HCT116 (cell line): ENCODE results near the gene SSR2. TPM values are rescaled to one million over a fixed set of nuclear protein-coding genes. Genes with fewer than 3 reads are reported as not detected.

Experiments used
- ATAC-seq: fragments of 200-7000 bp; cut with Tn5 transposase; 2 replicates; pipeline ENCODE4 v1.9.1; 2020; ENCODE audit warnings: mild to moderate bottlenecking, moderate library complexity
- BruUV-seq: library from RNA; stranded (reverse); fragments of 400-500 nt; replicated peaks from 2 replicates; lab custom pipeline; 2021; lab: Mats Ljungman, UMichigan
- CTCF ChIA-PET: fragments of 300-600 bp; sonication (Branson Sonifier 250); formaldehyde crosslinking; loops from one replicate; lab custom pipeline; 2021; ENCODE audit warnings: antibody characterized with exemption; lab: Charles Lee
- POLR2A ChIA-PET: fragments of 300-600, 350-600 bp; sonication (Branson Sonifier 250); formaldehyde crosslinking; loops from one replicate; lab custom pipeline; 2021; ENCODE audit warnings: antibody characterized with exemption; lab: Charles Lee
- RAD21 ChIA-PET, 2 experiments: fragments of 300-600 bp; sonication (Branson Sonifier 250); formaldehyde crosslinking; loops; one replicate each; lab custom pipeline; 2023; ENCODE audit warnings: low total read pairs in 2 of 2; ENCODE audit not compliant: uncharacterized antibody in 2 of 2, unreplicated experiment in 2 of 2, low non-redundant PET in 1 of 2; lab: Charles Lee
- DNase-seq: peaks from one replicate; pipeline ENCODE4 v3.0.0-alpha.2; 2010; ENCODE audit warnings: low read depth, low spot score
- H2AFZ ChIP-seq: fragments of 200-600 bp; shearing (Covaris generic), sonication (generic); 2 replicates; pipeline ENCODE4 v1.6.1; 2017; ENCODE audit warnings: low read depth, mixed run types, mixed read lengths, antibody characterized with exemption, low read length; ENCODE audit not compliant: poor library complexity, severe bottlenecking
- H3K27ac ChIP-seq: 2 replicates; pipeline ENCODE4 v1.5.1; 2012; ENCODE audit warnings: low read depth, low read length
- H3K27me3 ChIP-seq: fragments of 200-600 bp; sonication (generic); 2 replicates; pipeline ENCODE4 v1.6.1; 2016; ENCODE audit warnings: mixed run types, low read length, mixed read lengths; ENCODE audit not compliant: insufficient read depth
- H3K36me3 ChIP-seq, 2 experiments: fragments of 200-500 bp in 1 of 2; fragments of 200-600 bp in 1 of 2; sonication (Bioruptor generic) in 1 of 2; sonication (generic) in 1 of 2; 2 replicates each; pipeline versions ENCODE4 v1.5.1 to v1.6.1; 2014 to 2016; ENCODE audit warnings: low read length in 2 of 2, inconsistent platforms in 1 of 2, mixed read lengths in 1 of 2, mixed run types in 1 of 2; ENCODE audit not compliant: insufficient read depth in 2 of 2, control insufficient read depth in 1 of 2
- H3K4me1 ChIP-seq, 2 experiments: fragments of 200-600 bp in 1 of 2; sonication (generic) in 1 of 2; 2 replicates each; pipeline versions ENCODE4 v1.5.1 to v1.6.1; 2012 to 2017; ENCODE audit warnings: low read length in 2 of 2, inconsistent platforms in 1 of 2, mild to moderate bottlenecking in 1 of 2, mixed read lengths in 1 of 2, mixed run types in 1 of 2, moderate library complexity in 1 of 2; ENCODE audit not compliant: insufficient read depth in 2 of 2, control insufficient read depth in 1 of 2
- H3K4me2 ChIP-seq: fragments of 200-600 bp; sonication (generic); 2 replicates; pipeline ENCODE4 v1.6.1; 2017; ENCODE audit warnings: mixed run types, low read length, mixed read lengths
- H3K4me3 ChIP-seq, 2 experiments: fragments of 200-600 bp in 1 of 2; sonication (generic) in 1 of 2; replicated peaks in 1 of 2; 2 replicates each; pipeline ENCODE4 v1.5.1; 2011 to 2016; ENCODE audit warnings: low read length in 2 of 2, control low read depth in 1 of 2, low read depth in 1 of 2, mild to moderate bottlenecking in 1 of 2, mixed read lengths in 1 of 2, mixed run types in 1 of 2
- H3K79me2 ChIP-seq: fragments of 200-600 bp; sonication (generic); 2 replicates; pipeline ENCODE4 v1.6.1; 2017; ENCODE audit warnings: mild to moderate bottlenecking, mixed run types, low read length, moderate library complexity, mixed read lengths; ENCODE audit not compliant: insufficient read depth
- H3K9ac ChIP-seq: fragments of 200-600 bp; sonication (generic); 2 replicates; pipeline ENCODE4 v1.6.1; 2016; ENCODE audit warnings: low read length, mixed read lengths
- H3K9me2 ChIP-seq: fragments of 200-600 bp; sonication (generic), shearing (Covaris generic); 2 replicates; pipeline ENCODE4 v1.6.1; 2017; ENCODE audit warnings: mixed run types, mild to moderate bottlenecking, moderate library complexity; ENCODE audit not compliant: insufficient read depth
- H3K9me3 ChIP-seq, 2 experiments: fragments of 200-500 bp in 1 of 2; fragments of 200-600 bp in 1 of 2; sonication (Bioruptor generic) in 1 of 2; sonication (generic) in 1 of 2; 2 replicates each; pipeline ENCODE4 v1.6.1; 2014 to 2017; ENCODE audit warnings: low read length in 2 of 2, mixed read lengths in 2 of 2, inconsistent platforms in 1 of 2, low read depth in 1 of 2, mild to moderate bottlenecking in 1 of 2, mixed run types in 1 of 2, moderate library complexity in 1 of 2; ENCODE audit not compliant: control insufficient read depth in 1 of 2, insufficient read depth in 1 of 2
- H4K20me1 ChIP-seq: fragments of 200-600 bp; sonication (generic), shearing (Covaris generic); 2 replicates; pipeline ENCODE4 v1.6.1; 2017; ENCODE audit warnings: mixed run types, mild to moderate bottlenecking, moderate library complexity; ENCODE audit not compliant: insufficient read depth
- CBX3 ChIP-seq: IDR thresholded peaks from 2 replicates; pipeline ENCODE4 v1.6.1; 2012; ENCODE audit warnings: low read depth
- CTCF ChIP-seq, 3 experiments: fragments of 200-600 bp in 1 of 3; sonication (generic) in 1 of 3; IDR thresholded peaks in 2 of 3; conservative IDR thresholded peaks in 1 of 3; 2 replicates each; pipeline ENCODE4 v1.5.1; 2012 to 2017; ENCODE audit warnings: low read depth in 2 of 3, low read length in 2 of 3, antibody characterized with exemption in 1 of 3, borderline replicate concordance in 1 of 3, control low read depth in 1 of 3, mild to moderate bottlenecking in 1 of 3, mixed read lengths in 1 of 3, mixed run types in 1 of 3, moderate library complexity in 1 of 3; ENCODE audit not compliant: insufficient read depth in 1 of 3
- JUND ChIP-seq: IDR thresholded peaks from 2 replicates; pipeline ENCODE4 v1.6.1; 2012
- POLR2A ChIP-seq: IDR thresholded peaks from 2 replicates; pipeline ENCODE4 v1.7.0; 2011; ENCODE audit warnings: borderline replicate concordance; ENCODE audit not compliant: insufficient read depth, insufficient read length; ENCODE audit errors: extremely low read depth
- POLR2AphosphoS5 ChIP-seq: IDR thresholded peaks from 2 replicates; pipeline ENCODE4 v1.6.1; 2011; ENCODE audit warnings: mild to moderate bottlenecking, low read depth, low read length, moderate library complexity
- TCF7L2 ChIP-seq: IDR thresholded peaks from 2 replicates; pipeline ENCODE4 v1.7.0; 2011; ENCODE audit warnings: borderline replicate concordance, inconsistent platforms; ENCODE audit not compliant: insufficient read depth, insufficient read length; ENCODE audit errors: extremely low read depth
- ZFX ChIP-seq: fragments of 450-650 bp; IDR thresholded peaks from 2 replicates; pipeline ENCODE4 v1.6.1; 2017
- ZNF274 ChIP-seq: fragments of 200-500 bp; sonication (Bioruptor generic); IDR thresholded peaks from 2 replicates; pipeline ENCODE4 v1.6.1; 2014; ENCODE audit warnings: mild to moderate bottlenecking, low read depth, low read length, inconsistent platforms
- intact Hi-C: fragments of 100-400 bp; cut with micrococcal nuclease; formaldehyde crosslinking; loops from 2 replicates; pipeline ENCODE4 v1.10.0; 2022
- total RNA-seq: library from RNA; stranded (reverse); gene quantifications from one replicate; pipeline ENCODE4 v1.2.1, GENCODE V29; 2021; ENCODE audit not compliant: unreplicated experiment

The SSR2 gene
- total RNA-seq, 1 experiment from 2014 or later, result 153 TPM

- H2AFZ ChIP-seq, result no peak overlapping the region
- H3K79me2 ChIP-seq, result no peaks in the 10 kb centered on the region
- no peak overlapping the region for H3K27ac ChIP-seq
- intact Hi-C loops, result loop anchor here (10.0 kb wide), 1 partner anchor 62 kb away; the partner anchor contains the start of gene RAB25
- 0 out of 2 replicates have a peak, but pooled peaks have one; percentile 19 for ATAC-seq
- H3K36me3 ChIP-seq, result no peaks in the 10 kb centered on the region
- TF ChIP-seq JUND, result no peak
- no peak for TF ChIP-seq ZFX
- TF ChIP-seq TCF7L2, result no peak
- no peak for TF ChIP-seq POLR2AphosphoS5
- TF ChIP-seq POLR2A, result no peak
- no peak for TF ChIP-seq CTCF (IDR thresholded peaks at IDR 0.05 in 2 of 3, conservative IDR thresholded peaks at IDR 0.05 in 1 of 3; ENCODE audit: borderline replicate concordance in 1 of 3, insufficient read depth in 1 of 3, low read depth in 2 of 3, low read length in 2 of 3)
- TF ChIP-seq CBX3, result no peak
- TF ChIP-seq ZNF274, result no peak
- TF ChIP-seq, all 23 proteins: peak for 0
- BruUV-seq, result no TSS peak
- ChIA-PET POLR2A (no interaction called here), RAD21 (no interaction called here), CTCF (no interaction called here)
- H4K20me1 ChIP-seq, result no peaks in the 10 kb centered on the region
- H3K9ac ChIP-seq, result no peak overlapping the region
- H3K27me3 ChIP-seq, result no peaks in the 10 kb centered on the region
- DNase-seq, result no peak
- H3K9me3 ChIP-seq, result no peaks in the 10 kb centered on the region
- H3K4me3 ChIP-seq, result 0 out of 4 replicates have a peak overlapping the region, but pooled peaks of 1 of the 2 experiments have one; percentile 5
- no peaks in the 10 kb centered on the region for H3K9me2 ChIP-seq
- peak overlapping the region; percentile 75 for H3K4me2 ChIP-seq
- H3K4me1 ChIP-seq, result peaks cover 7 to 48% of the 10 kb centered on the region in 2 experiments
Observed at GRCh38 chr1:156002188-156002911, 18.4 kb downstream of the SSR2 start.
